ENCODE measurements around the gene CPM.
"Not testable (repeated sequence)": the region's sequence is repeated elsewhere in the genome, so short reads cannot be mapped to it uniquely, and the experiment has no call there.

The CPM gene

GRCh38 chr12:68810027-68810389 is 123.0 kb downstream of the CPM start:
- in situ Hi-C loops (cut with HindIII; ENCODE audit: low sequenced_read_pairs): not testable (repeated sequence)

- in situ Hi-C loops (cut with HindIII; ENCODE audit: low sequenced_read_pairs): no loop called here
Observed at GRCh38 chr12:68809190-68810026, 123.6 kb downstream of the CPM start.

GRCh38 chr12:68808388-68809189 is 124.4 kb downstream of the CPM start:
- in situ Hi-C loops (cut with HindIII; ENCODE audit: low sequenced_read_pairs): no loop called here

GRCh38 chr12:68807576-68808387 is 125.2 kb downstream of the CPM start, which contains the start of gene MDM2:
MDM2 (plus strand) TSS chr12:68808177; CDS start chr12:68808478, 301 bp downstream.
- in situ Hi-C loops (cut with HindIII; ENCODE audit: low sequenced_read_pairs): no loop called here

GRCh38 chr12:68807274-68807575 is 125.7 kb downstream of the CPM start:
- in situ Hi-C loops (cut with HindIII; ENCODE audit: low sequenced_read_pairs): not testable (repeated sequence)

GRCh38 chr12:68806488-68807237 is 126.3 kb downstream of the CPM start:
- in situ Hi-C loops (cut with HindIII; ENCODE audit: low sequenced_read_pairs): no loop called here

GRCh38 chr12:68805592-68806120 is 127.3 kb downstream of the CPM start:
- in situ Hi-C loops (cut with HindIII; ENCODE audit: low sequenced_read_pairs): no loop called here

GRCh38 chr12:68804657-68805591 is 128.0 kb downstream of the CPM start:
- in situ Hi-C loops (cut with HindIII; ENCODE audit: low sequenced_read_pairs): no loop called here

GRCh38 chr12:68803948-68804656 is 128.9 kb downstream of the CPM start:
- in situ Hi-C loops (cut with HindIII; ENCODE audit: low sequenced_read_pairs): no loop called here

GRCh38 chr12:68802911-68803651 is 129.9 kb downstream of the CPM start:
- in situ Hi-C loops (cut with HindIII; ENCODE audit: low sequenced_read_pairs): not testable (repeated sequence)

GRCh38 chr12:68802372-68802745 is 130.6 kb downstream of the CPM start:
- in situ Hi-C loops (cut with HindIII; ENCODE audit: low sequenced_read_pairs): not testable (repeated sequence)

Data from DLD1 (cell line).